IMR-90 (cell line): ENCODE results near the gene GFRA4.

Source experiments
- CEBPB ChIP-seq: IDR thresholded peaks from 2 replicates; pipeline ENCODE4 v1.6.1; 2012; ENCODE audit warnings: low read depth, low read length, improper control_type of control experiment
- CTCF ChIP-seq: conservative IDR thresholded peaks from 2 replicates; pipeline ENCODE4 v1.5.1; 2012; ENCODE audit warnings: mild to moderate bottlenecking, low read depth, low read length, improper control_type of control experiment
- ELK1 ChIP-seq: fragments of 150-350 bp; IDR thresholded peaks from 2 replicates; pipeline ENCODE4 v1.6.1; 2016; ENCODE audit warnings: low read depth, mild to moderate bottlenecking, low read length, moderate library complexity, borderline replicate concordance
- MXI1 ChIP-seq: IDR thresholded peaks from 2 replicates; pipeline ENCODE4 v1.6.1; 2012; ENCODE audit warnings: low read depth, mild to moderate bottlenecking, low read length, moderate library complexity, borderline replicate concordance
- NFE2L2 ChIP-seq: fragments of 150-350 bp; IDR thresholded peaks from 2 replicates; pipeline ENCODE4 v1.6.1; 2016; ENCODE audit warnings: low read depth, mild to moderate bottlenecking, low read length
- POLR2A ChIP-seq: IDR thresholded peaks from 2 replicates; pipeline ENCODE4 v1.6.1; 2012; ENCODE audit warnings: mild to moderate bottlenecking, low read depth, low read length
- RAD21 ChIP-seq: IDR thresholded peaks from 2 replicates; pipeline ENCODE4 v1.6.1; 2012; ENCODE audit warnings: low read length, improper control_type of control experiment
- RFX5 ChIP-seq: IDR thresholded peaks from 2 replicates; pipeline ENCODE4 v1.8.0; 2012; ENCODE audit warnings: low read depth, mild to moderate bottlenecking, low read length, moderate library complexity
- SMC3 ChIP-seq: fragments of 150-350 bp; IDR thresholded peaks from 2 replicates; pipeline ENCODE4 v1.6.1; 2016; ENCODE audit warnings: low read depth, mild to moderate bottlenecking, antibody characterized with exemption, low read length, moderate library complexity

- TF ChIP-seq CTCF: no peak
- no peak for TF ChIP-seq SMC3
- no peak for TF ChIP-seq RFX5
- no peak for TF ChIP-seq MXI1
- TF ChIP-seq RAD21: no peak
- TF ChIP-seq CEBPB: no peak
- no peak for TF ChIP-seq POLR2A
- TF ChIP-seq ELK1: no peak
- TF ChIP-seq NFE2L2: no peak
Measured at GRCh38 chr20:3663858-3664257, 659 bp upstream of the GFRA4 start.
